Effector CD8-positive, alpha-beta T cell (primary cell): ENCODE data around the gene S100A1.
A peak's percentile ranks its signal among the peaks of the same experiment; 100 is the strongest.
"Not testable (repeated sequence)": the region's sequence is repeated elsewhere in the genome, so short reads cannot be mapped to it uniquely, and the experiment has no call there.

Source experiments
- DNase-seq: peaks from one replicate; lab custom pipeline; 2025; lab: John Stamatoyannopoulos, UW

Gene S100A1

GRCh38 chr1:153658400-153659174 lies 30.4 kb downstream of the S100A1 start, which contains the start of gene SNAPIN:
Gene SNAPIN (plus strand): TSS chr1:153658703. CDS start chr1:153658744, 41 bp downstream.
- DNase-seq: peak; percentile 79

DNA sequence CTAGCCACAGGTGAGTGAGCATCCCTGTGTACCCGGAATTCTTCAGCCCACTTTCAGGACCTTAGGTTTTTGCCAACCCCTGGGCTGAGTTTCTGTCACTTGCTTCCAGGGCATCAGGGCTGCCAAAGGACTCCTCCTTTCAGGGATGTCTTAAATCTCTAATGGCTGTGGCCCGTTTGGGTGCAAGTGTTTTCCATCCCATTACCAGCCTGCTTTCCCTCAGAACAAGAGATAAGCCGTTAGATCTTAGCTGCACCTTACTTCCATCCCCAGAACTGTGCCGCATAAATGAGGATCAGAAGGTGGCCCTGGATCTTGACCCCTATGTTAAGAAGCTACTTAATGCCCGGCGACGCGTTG lies 30.9 kb downstream of the S100A1 start:
- DNase-seq: no peak

DNA sequence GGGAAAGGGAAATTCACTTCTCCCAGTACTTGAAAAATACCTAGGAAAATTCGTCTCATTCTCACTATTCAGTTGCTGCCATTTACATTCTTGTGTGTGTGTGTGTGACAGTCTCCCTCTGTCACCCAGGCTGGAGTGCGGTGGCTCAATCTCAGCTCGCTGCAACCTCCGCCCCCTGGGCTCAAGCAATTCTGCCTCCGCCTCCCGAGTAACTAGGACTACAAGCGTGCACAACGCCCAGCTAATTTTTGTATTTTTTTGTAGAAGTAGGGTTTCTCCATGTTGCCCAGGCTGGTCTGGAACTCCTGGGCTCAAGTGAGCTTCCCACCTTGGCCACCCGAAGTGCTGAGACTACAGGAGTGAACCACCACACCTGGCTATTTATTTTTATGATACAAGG lies 31.4 kb downstream of the S100A1 start:
- no peak for DNase-seq

DNA sequence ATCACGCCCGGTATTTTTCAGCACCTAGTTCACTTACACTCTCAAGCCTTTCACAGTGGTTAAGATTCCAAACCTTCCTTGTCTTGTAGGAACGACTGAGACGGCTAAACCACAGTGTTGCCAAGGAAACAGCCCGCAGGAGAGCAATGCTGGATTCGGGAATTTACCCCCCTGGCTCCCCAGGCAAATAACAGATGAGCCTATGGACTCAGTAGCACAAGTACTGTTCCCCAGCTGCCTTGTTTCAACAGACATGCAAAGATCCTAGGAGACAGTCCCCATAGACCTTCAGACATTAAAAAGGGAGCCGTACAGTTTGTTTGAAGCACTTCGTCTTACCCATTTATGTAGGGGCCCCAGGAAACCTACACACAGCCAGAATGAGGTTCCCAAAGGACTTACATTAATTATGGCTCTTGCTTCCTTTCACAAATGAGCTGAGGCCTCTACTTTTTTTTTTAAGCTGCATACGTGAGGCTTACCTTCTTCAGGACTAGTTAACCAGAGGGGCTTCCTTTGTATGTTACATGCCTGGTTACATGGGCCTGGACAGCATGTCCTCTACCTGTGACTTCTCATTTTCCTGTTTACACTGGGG lies 33.0 kb downstream of the S100A1 start:
- DNase-seq: no peak

DNA sequence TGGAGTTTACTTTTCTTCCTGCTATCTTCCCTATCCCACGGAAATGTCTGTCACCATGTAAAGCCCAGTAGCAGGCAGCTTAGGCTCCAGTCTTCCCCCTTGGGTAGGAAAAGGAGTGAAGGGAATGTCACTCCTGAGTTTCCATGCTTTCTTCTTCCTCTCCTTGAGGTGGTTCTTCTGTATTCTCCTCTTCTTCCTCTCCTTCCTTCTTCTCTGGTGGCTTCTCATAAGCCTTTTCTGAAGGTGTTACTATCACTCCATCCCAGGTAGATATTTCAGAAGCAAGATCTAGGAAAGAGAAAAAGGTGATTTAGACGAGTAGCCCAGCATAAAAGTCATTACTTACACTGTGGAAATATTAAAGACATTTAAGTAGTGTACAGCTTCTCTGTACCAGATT lies 34.0 kb downstream of the S100A1 start:
- DNase-seq: no peak

GRCh38 chr1:153663211-153663610 lies 35.0 kb downstream of the S100A1 start:
- DNase-seq: no peak

DNA sequence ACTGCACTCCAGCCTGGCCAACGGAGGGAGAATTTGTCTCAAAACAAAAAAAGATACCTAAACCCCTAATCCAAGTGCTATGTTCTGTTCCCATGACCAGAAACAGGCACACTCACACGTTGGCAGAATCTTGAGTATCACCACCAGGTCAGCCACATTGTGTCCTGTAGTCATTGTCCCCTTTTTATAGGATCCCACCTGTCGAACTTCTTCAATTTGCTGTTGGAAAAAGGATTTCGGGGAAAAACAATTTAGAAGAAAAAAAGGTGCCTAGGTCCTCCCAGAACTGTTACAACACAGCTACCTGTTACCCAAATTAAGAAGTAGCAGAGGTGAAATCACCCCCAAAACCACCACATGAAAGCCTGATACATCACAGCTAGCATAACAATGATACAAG lies 39.2 kb downstream of the S100A1 start:
- DNase-seq: no peak

- not testable (repeated sequence) for DNase-seq
Measured at GRCh38 chr1:153668672-153669071, 40.4 kb downstream of the S100A1 start.

DNA sequence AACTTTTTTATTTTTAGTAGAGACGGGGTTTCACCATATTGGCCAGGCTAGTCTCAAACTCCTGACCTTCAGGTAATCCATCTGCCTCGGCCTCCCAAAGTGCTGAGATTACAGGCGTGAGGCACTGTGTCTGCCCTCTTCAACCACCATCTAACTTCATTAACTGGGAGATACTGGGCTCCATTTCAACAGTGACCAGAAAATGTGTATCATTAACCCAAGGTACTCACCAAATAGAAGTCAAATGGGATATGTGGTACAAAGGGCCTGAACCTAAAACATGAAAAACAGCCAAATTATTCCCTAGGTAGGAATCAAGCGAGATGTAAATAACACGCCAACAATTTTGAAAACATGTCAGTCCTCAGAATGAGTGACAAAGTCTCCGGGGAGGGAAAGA lies 41.4 kb downstream of the S100A1 start:
- no peak for DNase-seq

GRCh38 chr1:153670257-153670858 lies 42.1 kb downstream of the S100A1 start:
- DNase-seq: no peak

- peak; percentile 94 for DNase-seq
Measured at GRCh38 chr1:153670859-153671627, 42.8 kb downstream of the S100A1 start, which contains the start of gene ILF2. Gene ILF2 (minus strand): TSS chr1:153670993. CDS start chr1:153670922, 71 bp downstream.

GRCh38 chr1:153671628-153672353 lies 43.6 kb downstream of the S100A1 start:
- not testable (repeated sequence) for DNase-seq

DNA sequence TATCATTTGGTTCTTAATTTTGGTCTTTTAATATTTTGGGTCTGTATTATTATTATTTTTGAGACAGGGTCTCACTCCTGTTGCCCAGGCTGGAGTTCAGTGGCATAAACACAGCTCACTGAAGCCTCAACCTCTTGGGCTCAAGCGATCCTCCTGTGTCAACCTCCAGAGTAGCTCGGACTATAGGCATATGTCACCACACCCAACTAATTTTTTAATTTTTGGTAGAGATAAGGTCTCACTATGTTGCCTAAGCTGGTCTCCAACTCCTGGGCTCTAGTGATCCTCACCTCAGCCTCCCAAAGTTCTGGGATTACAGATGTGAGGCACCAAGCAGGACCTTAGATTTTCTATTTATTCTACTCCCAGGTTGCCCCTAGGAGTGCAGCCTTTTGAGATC lies 45.3 kb downstream of the S100A1 start:
- no peak for DNase-seq

GRCh38 chr1:153677718-153678518 lies 49.7 kb downstream of the S100A1 start:
- DNase-seq: peak; percentile 20

- no peak for DNase-seq
Measured at GRCh38 chr1:153678519-153679336, 50.5 kb downstream of the S100A1 start, which contains the start of gene NPR1. Gene NPR1 (plus strand): TSS chr1:153678688. CDS start chr1:153679109, 421 bp downstream.

DNA sequence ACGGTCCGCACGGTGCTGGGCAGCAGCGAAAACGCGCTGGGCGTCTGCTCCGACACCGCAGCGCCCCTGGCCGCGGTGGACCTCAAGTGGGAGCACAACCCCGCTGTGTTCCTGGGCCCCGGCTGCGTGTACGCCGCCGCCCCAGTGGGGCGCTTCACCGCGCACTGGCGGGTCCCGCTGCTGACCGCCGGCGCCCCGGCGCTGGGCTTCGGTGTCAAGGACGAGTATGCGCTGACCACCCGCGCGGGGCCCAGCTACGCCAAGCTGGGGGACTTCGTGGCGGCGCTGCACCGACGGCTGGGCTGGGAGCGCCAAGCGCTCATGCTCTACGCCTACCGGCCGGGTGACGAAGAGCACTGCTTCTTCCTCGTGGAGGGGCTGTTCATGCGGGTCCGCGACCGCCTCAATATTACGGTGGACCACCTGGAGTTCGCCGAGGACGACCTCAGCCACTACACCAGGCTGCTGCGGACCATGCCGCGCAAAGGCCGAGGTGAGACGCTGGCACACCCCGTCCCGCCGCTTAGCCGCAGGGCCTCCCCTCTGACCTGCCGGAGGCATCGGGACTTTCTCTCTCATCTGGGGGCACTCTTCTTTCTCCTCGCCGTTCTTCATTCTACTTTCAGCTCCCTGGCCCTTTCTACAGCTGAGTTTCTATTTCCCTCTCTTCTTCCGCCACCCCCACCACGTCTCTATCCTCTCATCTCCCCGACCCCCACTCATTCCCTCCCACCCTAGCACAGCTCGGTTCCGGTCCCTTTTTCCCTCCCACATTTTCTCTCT lies 51.3 kb downstream of the S100A1 start:
- DNase-seq: no peak

DNA sequence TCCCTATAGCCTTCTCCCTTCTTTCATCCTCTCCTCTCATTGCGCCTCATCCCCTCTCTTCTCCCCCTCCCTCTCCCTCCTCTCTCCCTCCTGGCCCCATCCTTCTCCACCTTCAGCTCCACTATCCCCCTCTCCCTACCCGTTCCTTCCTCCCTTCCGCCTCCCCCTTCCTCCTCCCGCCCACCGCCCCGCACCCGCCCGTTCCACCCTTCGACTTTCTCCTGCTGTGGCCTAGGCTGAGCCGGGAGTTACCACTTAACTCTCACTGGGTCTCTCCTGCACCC lies 51.8 kb downstream of the S100A1 start:
- no peak for DNase-seq
